Measurements from ENCODE around the gene ASIC5. TPM values are rescaled to one million over a fixed set of nuclear protein-coding genes. Genes with fewer than 3 reads are reported as not detected.

ASIC5 gene
- total and polyA plus RNA-seq, 9 donors: not detected

DNA sequence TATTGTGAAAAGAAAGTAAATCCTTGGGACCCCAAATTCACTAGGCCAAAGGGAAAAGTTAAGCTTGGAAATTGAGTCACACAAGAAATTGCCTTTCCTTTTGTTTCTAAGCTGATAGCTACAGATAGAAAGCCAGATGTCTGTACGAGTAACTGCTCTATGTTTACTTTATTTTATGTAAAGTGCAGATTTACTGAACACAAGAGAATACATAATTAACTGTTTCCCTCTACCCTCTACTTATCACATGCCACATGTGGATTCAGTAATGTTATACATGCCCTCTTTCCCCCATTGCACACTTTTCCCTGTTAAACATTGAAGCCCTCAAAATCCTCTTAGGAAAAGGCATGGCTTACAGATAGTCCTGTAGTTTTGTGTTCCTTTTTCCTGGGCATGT, 21.0 kb upstream of the ASIC5 start:
- 65 to 84% (median 65%) methylated on average over 1 of the region's 1 CpG for WGBS, 3 donors

DNA sequence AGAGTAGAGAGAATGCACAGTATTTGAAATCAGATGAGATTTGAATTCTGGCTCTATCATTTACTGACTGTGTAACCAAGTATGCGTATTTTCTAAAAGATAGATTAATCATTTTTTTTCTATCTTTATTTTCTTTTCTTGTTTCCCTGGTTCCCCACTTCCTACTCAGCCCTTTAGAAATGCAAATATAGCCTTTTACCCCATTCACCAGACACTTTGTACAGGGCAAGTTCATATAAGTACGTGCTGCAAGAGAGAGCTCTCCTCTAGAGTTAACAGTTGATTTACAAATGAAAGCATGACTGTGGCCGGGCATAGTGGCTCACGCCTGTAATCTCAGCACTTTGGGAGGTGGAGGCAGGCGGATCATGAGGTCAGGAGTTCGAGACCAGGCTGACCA, 19.6 kb upstream of the ASIC5 start:
- Histone ChIP-seq H3K36me3 (no peaks in the 10 kb centered on the region), H3K4me3 (no peak overlapping the region), H3K27ac (no peak overlapping the region), H3K4me1 (ENCODE audit: insufficient read depth) (no peaks in the 10 kb centered on the region), H3K27me3 (no peaks in the 10 kb centered on the region), H3K9me3 (no peaks in the 10 kb centered on the region)
- WGBS, 3 donors: 44 to 60% (median 48%) methylated on average over 6 of the region's 6 CpGs
- DNase-seq: no peak
- intact Hi-C loops (cut with DNase I): no loop called here
- TF ChIP-seq, protein P1, sequence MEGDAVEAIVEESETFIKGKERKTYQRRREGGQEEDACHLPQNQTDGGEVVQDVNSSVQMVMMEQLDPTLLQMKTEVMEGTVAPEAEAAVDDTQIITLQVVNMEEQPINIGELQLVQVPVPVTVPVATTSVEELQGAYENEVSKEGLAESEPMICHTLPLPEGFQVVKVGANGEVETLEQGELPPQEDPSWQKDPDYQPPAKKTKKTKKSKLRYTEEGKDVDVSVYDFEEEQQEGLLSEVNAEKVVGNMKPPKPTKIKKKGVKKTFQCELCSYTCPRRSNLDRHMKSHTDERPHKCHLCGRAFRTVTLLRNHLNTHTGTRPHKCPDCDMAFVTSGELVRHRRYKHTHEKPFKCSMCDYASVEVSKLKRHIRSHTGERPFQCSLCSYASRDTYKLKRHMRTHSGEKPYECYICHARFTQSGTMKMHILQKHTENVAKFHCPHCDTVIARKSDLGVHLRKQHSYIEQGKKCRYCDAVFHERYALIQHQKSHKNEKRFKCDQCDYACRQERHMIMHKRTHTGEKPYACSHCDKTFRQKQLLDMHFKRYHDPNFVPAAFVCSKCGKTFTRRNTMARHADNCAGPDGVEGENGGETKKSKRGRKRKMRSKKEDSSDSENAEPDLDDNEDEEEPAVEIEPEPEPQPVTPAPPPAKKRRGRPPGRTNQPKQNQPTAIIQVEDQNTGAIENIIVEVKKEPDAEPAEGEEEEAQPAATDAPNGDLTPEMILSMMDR (IDR thresholded peaks at IDR 0.05): no peak
- TF ChIP-seq EP300 (IDR thresholded peaks at IDR 0.05) (no peak), POLR2A (IDR thresholded peaks at IDR 0.05) (no peak)

More for the DNA sequence above, 21.0 kb upstream of the ASIC5 start:
- Histone ChIP-seq H3K9me3 (no peaks in the 10 kb centered on the region), H3K27ac (no peak overlapping the region), H3K27me3 (no peaks in the 10 kb centered on the region), H3K4me1 (ENCODE audit: insufficient read depth) (no peaks in the 10 kb centered on the region), H3K4me3 (no peak overlapping the region), H3K36me3 (no peaks in the 10 kb centered on the region)
- intact Hi-C loops (cut with DNase I): no loop called here
- no peak for DNase-seq
- TF ChIP-seq EP300 (IDR thresholded peaks at IDR 0.05): no peak
- TF ChIP-seq POLR2A (IDR thresholded peaks at IDR 0.05): no peak
- TF ChIP-seq, protein P1 (IDR thresholded peaks at IDR 0.05): no peak

DNA sequence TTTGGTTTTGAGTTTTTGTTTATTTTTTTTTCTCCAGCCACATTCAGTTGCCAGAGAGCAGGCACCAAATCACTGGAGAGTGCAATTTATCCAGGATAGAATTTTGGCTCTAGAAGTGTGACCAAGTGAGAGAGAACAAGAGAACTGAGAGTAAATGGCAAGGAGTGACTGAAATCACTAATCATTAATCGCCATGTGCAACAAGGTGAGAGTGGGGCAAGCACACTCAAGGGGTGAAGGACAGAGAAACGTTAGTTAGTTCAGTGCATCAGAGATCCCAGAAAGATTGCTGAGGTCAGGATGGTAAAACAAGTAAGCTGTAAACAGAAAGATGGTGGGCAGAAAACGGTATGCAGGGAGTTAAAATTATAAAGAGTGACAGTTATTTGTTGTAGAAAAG, 17.8 kb upstream of the ASIC5 start:
- Histone ChIP-seq H3K27ac (no peak overlapping the region), H3K9me3 (no peaks in the 10 kb centered on the region), H3K27me3 (no peaks in the 10 kb centered on the region), H3K4me1 (ENCODE audit: insufficient read depth) (no peaks in the 10 kb centered on the region), H3K4me3 (no peak overlapping the region), H3K36me3 (no peaks in the 10 kb centered on the region)
- WGBS, 3 donors: 76 to 90% (median 86%) methylated on average over 3 of the region's 3 CpGs
- TF ChIP-seq, protein P1 (IDR thresholded peaks at IDR 0.05): no peak
- TF ChIP-seq EP300 (IDR thresholded peaks at IDR 0.05) (no peak), POLR2A (IDR thresholded peaks at IDR 0.05) (no peak)
- DNase-seq: no peak
- intact Hi-C loops (cut with DNase I): no loop called here

DNA sequence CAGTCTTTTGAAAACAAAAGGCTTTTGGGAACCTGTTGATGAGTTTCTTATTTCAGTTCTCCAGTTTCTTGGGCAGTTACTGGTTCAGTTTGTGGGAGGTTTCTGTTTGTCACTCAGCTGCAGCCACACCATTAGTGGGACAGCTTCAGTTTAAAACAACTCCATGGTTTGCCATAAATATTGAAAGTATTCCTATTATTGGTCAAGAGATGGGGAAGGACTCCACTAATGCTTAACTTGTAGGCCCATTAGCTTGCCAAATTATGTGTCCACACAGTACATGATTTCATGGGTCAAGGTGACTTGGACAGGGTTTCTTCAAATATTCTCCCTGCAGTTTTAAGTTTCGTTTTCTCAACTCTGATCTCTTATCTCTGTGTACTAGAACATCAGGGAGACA, 15.5 kb upstream of the ASIC5 start:
- Histone ChIP-seq H3K9me3 (no peaks in the 10 kb centered on the region), H3K27ac (no peak overlapping the region), H3K36me3 (no peaks in the 10 kb centered on the region), H3K4me3 (no peak overlapping the region), H3K4me1 (ENCODE audit: insufficient read depth) (no peaks in the 10 kb centered on the region), H3K27me3 (no peaks in the 10 kb centered on the region)
- DNase-seq: no peak
- TF ChIP-seq, protein P1 (IDR thresholded peaks at IDR 0.05): no peak
- TF ChIP-seq POLR2A (IDR thresholded peaks at IDR 0.05) (no peak), EP300 (IDR thresholded peaks at IDR 0.05) (no peak)
- intact Hi-C loops (cut with DNase I): no loop called here
- WGBS, 3 donors: 17 to 29% (median 22%) methylated on average over 1 of the region's 1 CpG

DNA sequence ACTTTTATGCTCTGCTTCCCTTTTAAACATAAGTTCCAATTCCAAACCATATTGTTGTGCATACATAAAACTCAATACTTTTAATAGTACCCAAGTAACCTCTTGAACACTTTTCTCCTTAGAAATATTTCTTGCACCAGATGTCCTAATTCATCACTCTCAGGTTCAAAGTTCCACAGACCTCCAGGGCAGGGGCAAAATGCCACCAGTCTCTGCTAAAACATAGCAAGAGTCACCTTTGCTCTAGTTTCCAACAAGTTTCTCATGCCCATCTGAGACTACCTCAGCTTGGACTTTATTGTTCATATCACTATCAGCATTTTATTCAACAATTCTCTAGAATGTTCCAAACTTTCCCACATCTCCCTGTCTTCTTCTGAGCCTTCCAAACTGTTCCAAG, 13.7 kb upstream of the ASIC5 start:
- H3K4me1 ChIP-seq (ENCODE audit: insufficient read depth): no peaks in the 10 kb centered on the region
- no peaks in the 10 kb centered on the region for H3K36me3 ChIP-seq
- no peak overlapping the region for H3K4me3 ChIP-seq
- TF ChIP-seq EP300 (IDR thresholded peaks at IDR 0.05): no peak
- TF ChIP-seq POLR2A (IDR thresholded peaks at IDR 0.05): no peak
- TF ChIP-seq, protein P1 (IDR thresholded peaks at IDR 0.05): no peak
- H3K27ac ChIP-seq: no peak overlapping the region
- intact Hi-C loops (cut with DNase I): no loop called here
- no peaks in the 10 kb centered on the region for H3K27me3 ChIP-seq
- DNase-seq: no peak
- H3K9me3 ChIP-seq: no peaks in the 10 kb centered on the region

Measured in ovary (tissue), 9 donors.